Astrocyte of the cerebellum (primary cell): ENCODE measurements around the gene LRRC4C.

Experiments
- DNase-seq: peaks from one replicate; pipeline ENCODE4 v3.0.0-alpha.2; 2011; ENCODE audit warnings: low read depth
- H3K4me3 ChIP-seq: 2 replicates; pipeline ENCODE4 v1.5.1; 2011; ENCODE audit warnings: mild to moderate bottlenecking, low read depth, low read length, moderate library complexity
- in situ Hi-C: cut with HindIII; loops from 2 replicates; pipeline ENCODE4 v1.10.0; 2017; ENCODE audit warnings: low sequenced_read_pairs
- TF ChIP-seq, protein P1 (sequence below): IDR thresholded peaks from 2 replicates; pipeline ENCODE4 v1.5.1; 2012; ENCODE audit warnings: low read length, low read depth, moderate library complexity, mild to moderate bottlenecking; ENCODE audit errors: missing control alignments

The LRRC4C gene

DNA sequence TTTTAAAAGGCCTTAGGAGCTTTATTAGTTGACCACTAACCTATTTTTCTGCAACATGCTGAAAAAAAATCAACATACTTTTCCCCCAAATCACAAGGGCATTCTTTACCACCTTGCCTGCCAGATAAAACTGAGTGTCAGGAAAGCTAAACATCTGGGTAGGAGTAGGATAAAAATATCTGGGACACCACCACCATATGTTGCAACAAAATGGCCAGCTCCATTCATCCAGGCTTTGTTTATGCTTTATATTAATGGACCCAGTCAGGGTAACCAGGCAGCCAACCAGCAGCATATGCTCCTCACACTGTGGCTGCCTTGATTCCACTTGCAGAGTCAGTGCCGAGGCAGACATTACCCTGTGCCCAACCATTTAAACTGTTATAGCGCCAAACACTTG, 1024.5 kb downstream of the LRRC4C start:
- TF ChIP-seq, protein P1, sequence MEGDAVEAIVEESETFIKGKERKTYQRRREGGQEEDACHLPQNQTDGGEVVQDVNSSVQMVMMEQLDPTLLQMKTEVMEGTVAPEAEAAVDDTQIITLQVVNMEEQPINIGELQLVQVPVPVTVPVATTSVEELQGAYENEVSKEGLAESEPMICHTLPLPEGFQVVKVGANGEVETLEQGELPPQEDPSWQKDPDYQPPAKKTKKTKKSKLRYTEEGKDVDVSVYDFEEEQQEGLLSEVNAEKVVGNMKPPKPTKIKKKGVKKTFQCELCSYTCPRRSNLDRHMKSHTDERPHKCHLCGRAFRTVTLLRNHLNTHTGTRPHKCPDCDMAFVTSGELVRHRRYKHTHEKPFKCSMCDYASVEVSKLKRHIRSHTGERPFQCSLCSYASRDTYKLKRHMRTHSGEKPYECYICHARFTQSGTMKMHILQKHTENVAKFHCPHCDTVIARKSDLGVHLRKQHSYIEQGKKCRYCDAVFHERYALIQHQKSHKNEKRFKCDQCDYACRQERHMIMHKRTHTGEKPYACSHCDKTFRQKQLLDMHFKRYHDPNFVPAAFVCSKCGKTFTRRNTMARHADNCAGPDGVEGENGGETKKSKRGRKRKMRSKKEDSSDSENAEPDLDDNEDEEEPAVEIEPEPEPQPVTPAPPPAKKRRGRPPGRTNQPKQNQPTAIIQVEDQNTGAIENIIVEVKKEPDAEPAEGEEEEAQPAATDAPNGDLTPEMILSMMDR = no peak
- no peak overlapping the region for H3K4me3 ChIP-seq
- in situ Hi-C loops = no loop called here
- no peak for DNase-seq

DNA sequence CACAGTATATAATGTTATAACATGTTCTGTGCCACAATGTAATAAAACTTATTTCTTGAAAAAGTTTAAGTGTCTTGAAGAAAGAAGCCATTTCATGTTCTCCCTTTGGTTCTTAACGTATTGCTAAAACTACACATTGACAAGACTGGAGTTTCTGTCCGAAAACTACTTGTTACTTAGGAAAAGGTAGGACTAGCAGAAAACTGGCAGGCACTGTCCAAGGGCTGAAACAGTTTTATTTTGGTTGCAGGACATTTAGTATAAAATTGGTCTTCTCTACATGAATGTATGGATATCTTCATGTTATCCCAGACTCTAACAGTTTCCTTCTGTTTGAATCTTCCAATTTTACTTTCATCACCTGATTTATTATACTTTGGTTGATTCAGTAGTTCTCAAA, 1027.1 kb downstream of the LRRC4C start:
- no peak for DNase-seq

DNA sequence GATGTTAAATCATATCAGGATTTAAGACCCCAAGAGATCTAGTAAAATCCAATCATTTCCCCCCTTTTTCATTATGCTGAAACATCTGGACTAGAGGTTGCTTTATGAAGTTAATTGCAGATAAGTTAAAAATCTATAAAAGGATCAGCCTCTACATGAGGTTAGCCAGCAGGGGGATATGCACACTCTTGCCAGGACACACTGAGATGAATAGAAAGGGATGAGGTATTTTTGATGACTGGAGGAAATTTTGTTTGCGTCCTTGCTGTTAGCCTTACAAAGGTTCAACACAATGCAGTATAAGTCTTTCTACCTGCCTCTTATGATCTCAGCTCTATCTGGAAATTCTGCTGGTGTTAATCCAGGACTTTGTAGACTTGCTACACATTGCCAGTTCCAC, 1034.3 kb downstream of the LRRC4C start:
- DNase-seq = no peak
- in situ Hi-C loops = no loop called here
- TF ChIP-seq, protein P1 = no peak
- no peak overlapping the region for H3K4me3 ChIP-seq

More for the DNA sequence above, 1027.1 kb downstream of the LRRC4C start:
- in situ Hi-C loops = no loop called here
- no peak overlapping the region for H3K4me3 ChIP-seq
- TF ChIP-seq, protein P1 = no peak

DNA sequence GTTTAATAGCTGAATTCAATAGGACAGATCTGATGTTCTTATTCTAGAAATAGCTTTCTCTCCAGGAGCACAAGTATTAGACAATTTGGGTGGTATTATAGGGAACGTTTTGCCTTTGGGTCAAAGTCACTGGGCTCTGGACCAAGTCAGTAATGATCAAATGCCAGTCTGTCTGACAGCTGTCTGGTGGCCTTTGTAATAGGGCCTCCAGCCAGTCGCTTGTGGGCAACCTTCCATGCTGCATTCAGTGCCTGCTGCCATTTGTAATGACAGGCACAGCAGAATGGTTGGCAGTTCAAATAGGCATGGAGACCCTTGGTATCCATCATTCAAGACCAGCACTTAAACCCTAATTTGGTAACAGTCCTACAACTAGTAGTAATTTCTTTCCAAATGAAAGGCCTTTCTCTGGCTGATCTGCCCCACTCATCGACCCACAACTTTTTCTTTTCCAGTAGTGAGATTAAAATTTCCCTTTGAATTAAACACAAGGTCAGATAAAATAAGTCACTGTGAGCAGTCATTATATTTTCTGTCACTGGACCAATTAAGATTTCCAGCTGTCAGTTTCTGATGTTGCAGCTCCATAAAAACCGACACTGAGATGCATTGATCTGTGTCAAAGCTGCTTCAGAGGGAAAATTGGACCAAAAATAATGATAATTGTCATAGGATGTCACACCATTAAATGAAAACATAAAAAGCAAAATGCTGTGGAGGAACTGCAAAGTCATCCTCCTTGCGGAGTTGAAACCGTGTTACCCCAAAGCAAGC, 1038.1 kb downstream of the LRRC4C start:
- in situ Hi-C loops = no loop called here
- TF ChIP-seq, protein P1 = no peak
- no peak for DNase-seq
- H3K4me3 ChIP-seq = no peak overlapping the region

DNA sequence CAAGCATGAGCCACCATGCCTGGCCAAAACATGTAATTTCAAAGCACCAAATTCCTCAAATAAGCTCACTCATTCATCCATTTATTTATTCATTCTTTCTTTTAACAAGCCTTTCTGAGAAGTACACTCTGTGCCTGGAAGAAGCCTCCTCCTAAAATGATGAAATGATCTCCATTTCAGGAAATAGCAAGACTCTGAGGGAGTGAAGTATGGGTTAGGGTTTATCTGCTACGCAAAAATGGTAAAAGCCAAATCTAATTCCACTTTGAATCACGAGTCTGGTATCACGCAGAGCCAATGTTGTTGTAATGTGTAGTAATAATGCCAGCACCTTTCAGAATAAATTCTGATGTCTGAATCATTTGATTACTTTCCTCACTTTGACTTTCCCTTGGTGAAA, 1041.8 kb downstream of the LRRC4C start:
- H3K4me3 ChIP-seq = no peak overlapping the region
- in situ Hi-C loops = no loop called here
- TF ChIP-seq, protein P1 = no peak
- no peak for DNase-seq

DNA sequence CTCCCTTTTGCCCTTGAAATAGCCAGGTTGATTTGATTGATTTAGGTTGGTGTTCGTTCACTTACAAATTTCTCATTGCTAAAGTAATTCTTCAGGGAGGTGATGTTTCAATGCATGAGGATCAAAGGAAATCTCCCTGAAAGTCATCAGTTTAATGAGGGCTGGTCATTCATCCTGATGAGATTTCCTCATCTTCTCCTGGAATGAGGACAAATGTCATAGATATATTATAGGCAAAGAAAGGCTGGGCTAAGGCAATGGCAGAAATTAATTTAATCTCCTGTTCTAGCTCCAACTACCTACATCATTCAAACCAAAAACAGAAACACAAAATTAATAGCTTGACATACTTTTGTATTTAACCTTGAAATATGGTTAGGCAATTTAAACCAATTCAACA, 1052.1 kb downstream of the LRRC4C start:
- in situ Hi-C loops = no loop called here
- no peak for DNase-seq
- no peak overlapping the region for H3K4me3 ChIP-seq
- TF ChIP-seq, protein P1 = no peak
